ENCODE results near the gene MRTO4. TPM values are rescaled to one million over a fixed set of nuclear protein-coding genes. Genes with fewer than 3 reads are reported as not detected.
A peak's percentile ranks its signal among the peaks of the same experiment; 100 is the strongest.

MRTO4 gene
- total and polyA plus RNA-seq, 7 experiments from 2014 or later = 17.1 to 42.3 (median 22.5) TPM

GRCh38 chr1:19305880-19306279, 54.3 kb downstream of the MRTO4 start:
- Histone ChIP-seq H3K4me3 (ENCODE audit: low read length) (no peak overlapping the region), H3K27ac (ENCODE audit: low read depth, low read length) (no peak overlapping the region), H3K9me3 (ENCODE audit: control insufficient read depth in 2 of 3, low read length in 3 of 3) (no peaks in the 10 kb centered on the region), H3K4me1 (ENCODE audit: control insufficient read depth in 2 of 2, insufficient read depth in 2 of 2, low read length in 2 of 2) (peaks cover 1% of the 10 kb centered on the region in 2 donors), H3K36me3 (ENCODE audit: control insufficient read depth in 2 of 3, insufficient read depth in 3 of 3, low read length in 3 of 3) (peaks cover 5 to 59% (median 8%) of the 10 kb centered on the region in 3 experiments), H3K27me3 (ENCODE audit: control insufficient read depth in 2 of 2, insufficient read depth in 2 of 2, low read length in 2 of 2) (no peaks in the 10 kb centered on the region)
- H3K4me1 Mint-ChIP-seq = peaks cover 7 to 28% (median 19%) of the 10 kb centered on the region in 7 donors
- DNase-seq = no peak
- H3K27me3 Mint-ChIP-seq = no peaks in the 10 kb centered on the region
- H3K4me3 Mint-ChIP-seq = no peak overlapping the region
- ChIA-PET POLR2A (no interaction called here), CTCF (interaction anchor here (0.6 kb wide), 1 partner anchor 258 kb away, joined by 4 read pairs; no protein-coding TSS in a partner anchor)
- no peak overlapping the region for H3K27ac Mint-ChIP-seq
- peaks cover 13 to 53% (median 25%) of the 10 kb centered on the region in 5 donors for H3K36me3 Mint-ChIP-seq
- intact Hi-C loops (cut with micrococcal nuclease) = no loop called here
- ATAC-seq = no peak
- no peaks in the 10 kb centered on the region for H3K9me3 Mint-ChIP-seq

DNA sequence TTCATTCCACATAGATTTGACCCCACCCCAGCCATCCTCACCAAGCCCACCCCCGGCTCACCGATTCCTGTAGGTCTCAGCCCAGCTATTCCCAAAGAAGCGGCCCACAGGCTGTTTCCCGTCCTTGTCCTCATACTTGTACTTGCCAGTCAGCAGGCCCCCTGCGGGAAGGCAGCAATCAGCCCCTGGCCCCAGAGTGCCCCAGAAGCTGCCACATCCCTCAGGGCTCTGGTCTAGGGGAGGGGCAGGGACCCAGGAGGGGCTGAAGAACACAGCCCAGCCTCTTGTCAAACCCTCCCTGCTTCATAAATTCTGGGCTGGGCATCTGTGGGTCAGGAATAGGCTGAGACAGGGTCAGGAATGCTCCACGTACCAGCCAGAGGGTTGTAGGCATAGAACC, 55.3 kb downstream of the MRTO4 start:
- DNase-seq = no peak
- Mint-ChIP-seq H3K27me3 (no peaks in the 10 kb centered on the region), H3K4me1 (peaks cover 13 to 33% (median 24%) of the 10 kb centered on the region in 7 donors), H3K4me3 (no peak overlapping the region), H3K27ac (no peak overlapping the region), H3K36me3 (peaks cover 16 to 53% (median 25%) of the 10 kb centered on the region in 5 donors), H3K9me3 (no peaks in the 10 kb centered on the region)
- Histone ChIP-seq H3K27me3 (ENCODE audit: control insufficient read depth in 2 of 2, insufficient read depth in 2 of 2, low read length in 2 of 2) (no peaks in the 10 kb centered on the region), H3K36me3 (ENCODE audit: control insufficient read depth in 2 of 3, insufficient read depth in 3 of 3, low read length in 3 of 3) (peaks cover 5 to 59% (median 8%) of the 10 kb centered on the region in 3 experiments), H3K4me1 (ENCODE audit: control insufficient read depth in 2 of 2, insufficient read depth in 2 of 2, low read length in 2 of 2) (peaks cover 5 to 6% of the 10 kb centered on the region in 2 donors), H3K4me3 (ENCODE audit: low read length) (no peak overlapping the region), H3K27ac (ENCODE audit: low read depth, low read length) (no peak overlapping the region), H3K9me3 (ENCODE audit: control insufficient read depth in 2 of 3, low read length in 3 of 3) (no peaks in the 10 kb centered on the region)
- no peak for ATAC-seq
- intact Hi-C loops (cut with micrococcal nuclease) = no loop called here
- POLR2A ChIA-PET = no interaction called here
- CTCF ChIA-PET = no interaction called here

GRCh38 chr1:19307794-19308508, 56.3 kb downstream of the MRTO4 start:
- POLR2A ChIA-PET = no interaction called here
- CTCF ChIA-PET = no interaction called here

DNA sequence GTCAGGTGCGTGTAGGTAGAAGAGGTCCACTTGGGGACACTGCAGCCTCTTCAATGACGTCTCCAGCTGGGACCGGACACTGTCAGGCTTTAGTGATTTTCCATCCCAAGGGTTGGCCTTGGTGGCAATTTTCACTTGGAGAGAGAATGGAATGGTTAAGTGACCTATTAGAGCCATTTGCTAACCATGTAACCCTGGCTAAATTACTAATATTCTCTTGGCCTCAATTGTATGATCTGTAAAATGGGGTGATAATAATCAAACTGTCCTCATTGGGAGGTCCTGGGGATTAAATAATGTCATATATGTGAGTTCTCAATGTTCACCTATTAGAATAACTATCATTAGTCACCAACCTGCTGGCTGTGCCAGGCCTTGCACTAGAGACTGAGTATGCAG, 56.9 kb downstream of the MRTO4 start:
- ChIA-PET CTCF (no interaction called here), POLR2A (no interaction called here)
- intact Hi-C loops (cut with micrococcal nuclease) = no loop called here
- Histone ChIP-seq H3K27ac (ENCODE audit: low read depth, low read length) (no peak overlapping the region), H3K36me3 (ENCODE audit: control insufficient read depth in 2 of 3, insufficient read depth in 3 of 3, low read length in 3 of 3) (peaks cover 5 to 53% (median 8%) of the 10 kb centered on the region in 3 experiments), H3K4me3 (ENCODE audit: low read length) (no peak overlapping the region), H3K27me3 (ENCODE audit: control insufficient read depth in 2 of 2, insufficient read depth in 2 of 2, low read length in 2 of 2) (no peaks in the 10 kb centered on the region), H3K9me3 (ENCODE audit: control insufficient read depth in 2 of 3, low read length in 3 of 3) (no peaks in the 10 kb centered on the region), H3K4me1 (ENCODE audit: control insufficient read depth in 2 of 2, insufficient read depth in 2 of 2, low read length in 2 of 2) (peaks cover 15 to 16% of the 10 kb centered on the region in 2 donors)
- H3K36me3 Mint-ChIP-seq = peaks cover 13 to 45% (median 21%) of the 10 kb centered on the region in 5 donors
- H3K27me3 Mint-ChIP-seq = no peaks in the 10 kb centered on the region
- DNase-seq = no peak
- no peak for ATAC-seq
- H3K27ac Mint-ChIP-seq = peak overlapping the region in 1 of 9 donors; percentile 49
- H3K4me3 Mint-ChIP-seq = peak overlapping the region in 2 of 10 donors; percentile 44 to 76
- H3K4me1 Mint-ChIP-seq = peaks cover 22 to 37% (median 34%) of the 10 kb centered on the region in 7 donors
- H3K9me3 Mint-ChIP-seq = no peaks in the 10 kb centered on the region

More at GRCh38 chr1:19307794-19308508, 56.3 kb downstream of the MRTO4 start:
- Histone ChIP-seq H3K27ac (ENCODE audit: low read depth, low read length) (no peak overlapping the region), H3K36me3 (ENCODE audit: control insufficient read depth in 2 of 3, insufficient read depth in 3 of 3, low read length in 3 of 3) (peaks cover 5 to 58% (median 8%) of the 10 kb centered on the region in 3 experiments), H3K4me3 (ENCODE audit: low read length) (no peak overlapping the region), H3K9me3 (ENCODE audit: control insufficient read depth in 2 of 3, low read length in 3 of 3) (no peaks in the 10 kb centered on the region), H3K4me1 (ENCODE audit: control insufficient read depth in 2 of 2, insufficient read depth in 2 of 2, low read length in 2 of 2) (peaks cover 10 to 11% of the 10 kb centered on the region in 2 donors), H3K27me3 (ENCODE audit: control insufficient read depth in 2 of 2, insufficient read depth in 2 of 2, low read length in 2 of 2) (no peaks in the 10 kb centered on the region)
- H3K27me3 Mint-ChIP-seq = no peaks in the 10 kb centered on the region
- no peak for DNase-seq
- peak overlapping the region in 1 of 10 donors; percentile 65 for H3K4me3 Mint-ChIP-seq
- peaks cover 17 to 33% (median 28%) of the 10 kb centered on the region in 7 donors for H3K4me1 Mint-ChIP-seq
- intact Hi-C loops (cut with micrococcal nuclease) = no loop called here
- H3K36me3 Mint-ChIP-seq = peaks cover 16 to 49% (median 23%) of the 10 kb centered on the region in 5 donors
- no peaks in the 10 kb centered on the region for H3K9me3 Mint-ChIP-seq
- no peak overlapping the region for H3K27ac Mint-ChIP-seq
- no peak for ATAC-seq

GRCh38 chr1:19309123-19309813, 57.7 kb downstream of the MRTO4 start:
- ChIA-PET CTCF (no interaction called here), POLR2A (interaction anchor here (1.1 kb wide), 1 partner anchor 58 kb away, joined by 4 read pairs; the partner anchor contains the start of gene EMC1)
- no peak for ATAC-seq
- Mint-ChIP-seq H3K9me3 (no peaks in the 10 kb centered on the region), H3K4me1 (peaks cover 24 to 40% (median 33%) of the 10 kb centered on the region in 7 donors), H3K27ac (peak overlapping the region in 1 of 9 donors; percentile 25), H3K36me3 (peaks cover 10 to 38% (median 17%) of the 10 kb centered on the region in 5 donors), H3K4me3 (peak overlapping the region in 4 of 10 donors; percentile 4 to 76 (median 29)), H3K27me3 (no peaks in the 10 kb centered on the region)
- intact Hi-C loops (cut with micrococcal nuclease) = no loop called here
- H3K4me3 ChIP-seq (ENCODE audit: low read length) = no peak overlapping the region
- H3K27me3 ChIP-seq (ENCODE audit: control insufficient read depth in 2 of 2, insufficient read depth in 2 of 2, low read length in 2 of 2) = no peaks in the 10 kb centered on the region
- peaks cover 5 to 45% (median 8%) of the 10 kb centered on the region in 3 experiments for H3K36me3 ChIP-seq (ENCODE audit: control insufficient read depth in 2 of 3, insufficient read depth in 3 of 3, low read length in 3 of 3)
- H3K4me1 ChIP-seq (ENCODE audit: control insufficient read depth in 2 of 2, insufficient read depth in 2 of 2, low read length in 2 of 2) = peaks cover 16 to 17% of the 10 kb centered on the region in 2 donors
- H3K27ac ChIP-seq (ENCODE audit: low read depth, low read length) = no peak overlapping the region
- DNase-seq = no peak
- no peaks in the 10 kb centered on the region for H3K9me3 ChIP-seq (ENCODE audit: control insufficient read depth in 2 of 3, low read length in 3 of 3)
